GM21390 (cell line): Measurements from ENCODE around the gene TBPL1.
A peak's percentile ranks its signal among the peaks of the same experiment; 100 is the strongest.
"Not testable (repeated sequence)": the region's sequence is repeated elsewhere in the genome, so short reads cannot be mapped to it uniquely, and the experiment has no call there.

Experiments
- ATAC-seq: cut with Tn5 transposase; IDR thresholded peaks from one replicate; pipeline ENCODE4 v1.9.1; 2021; ENCODE audit not compliant: unreplicated experiment

Gene TBPL1

GRCh38 chr6:133952815-133953633 is at the start of gene TBPL1:
Gene TBPL1 (plus strand): TSS chr6:133953224. CDS start chr6:133980126, 26,902 bp downstream.
- peak; percentile 84 for ATAC-seq

- ATAC-seq: no peak
These were observed 49.2 kb upstream of the TBPL1 start for GRCh38 chr6:133903855-133904254.

GRCh38 chr6:133906050-133906449 is 47.0 kb upstream of the TBPL1 start:
- ATAC-seq: no peak

GRCh38 chr6:133916650-133917151 is 36.3 kb upstream of the TBPL1 start:
- peak; percentile 87 for ATAC-seq

GRCh38 chr6:133917781-133918180 is 35.2 kb upstream of the TBPL1 start:
- ATAC-seq: no peak

GRCh38 chr6:133918208-133918930 is 34.7 kb upstream of the TBPL1 start:
- ATAC-seq: no peak

GRCh38 chr6:133919362-133919761 is 33.7 kb upstream of the TBPL1 start:
- ATAC-seq: no peak

GRCh38 chr6:133921249-133921859 is 31.7 kb upstream of the TBPL1 start:
- peak; percentile 41 for ATAC-seq

- ATAC-seq: peak; percentile 85
These were observed 29.0 kb upstream of the TBPL1 start for GRCh38 chr6:133923938-133924593.

GRCh38 chr6:133931221-133931620 is 21.8 kb upstream of the TBPL1 start:
- ATAC-seq: not testable (repeated sequence)

GRCh38 chr6:133936352-133936751 is 16.7 kb upstream of the TBPL1 start:
- ATAC-seq: not testable (repeated sequence)

GRCh38 chr6:133937909-133938308 is 15.1 kb upstream of the TBPL1 start:
- ATAC-seq: no peak

- no peak for ATAC-seq
These were observed 14.5 kb upstream of the TBPL1 start for GRCh38 chr6:133938533-133938932.

- ATAC-seq: no peak
These were observed 13.0 kb upstream of the TBPL1 start for GRCh38 chr6:133939778-133940667.

- ATAC-seq: no peak
These were observed 7.9 kb upstream of the TBPL1 start for GRCh38 chr6:133945158-133945557.

- no peak for ATAC-seq
These were observed 5.6 kb upstream of the TBPL1 start for GRCh38 chr6:133947302-133947900.

GRCh38 chr6:133948472-133948871 is 4.6 kb upstream of the TBPL1 start:
- no peak for ATAC-seq

- no peak for ATAC-seq
These were observed 1.8 kb upstream of the TBPL1 start for GRCh38 chr6:133951227-133951626.
